PFSK-1 (cell line): ENCODE data around the gene ITK.

ENCODE experiments used
- POLR2AphosphoS5 ChIP-seq: IDR thresholded peaks from 2 replicates; pipeline ENCODE4 v1.6.1; 2012; ENCODE audit warnings: low read depth, mild to moderate bottlenecking, control low read depth, low read length, moderate library complexity
- TAF1 ChIP-seq: IDR thresholded peaks from 2 replicates; pipeline ENCODE4 v1.6.1; 2012; ENCODE audit warnings: low read length, control low read depth, borderline replicate concordance; ENCODE audit not compliant: insufficient read depth

DNA sequence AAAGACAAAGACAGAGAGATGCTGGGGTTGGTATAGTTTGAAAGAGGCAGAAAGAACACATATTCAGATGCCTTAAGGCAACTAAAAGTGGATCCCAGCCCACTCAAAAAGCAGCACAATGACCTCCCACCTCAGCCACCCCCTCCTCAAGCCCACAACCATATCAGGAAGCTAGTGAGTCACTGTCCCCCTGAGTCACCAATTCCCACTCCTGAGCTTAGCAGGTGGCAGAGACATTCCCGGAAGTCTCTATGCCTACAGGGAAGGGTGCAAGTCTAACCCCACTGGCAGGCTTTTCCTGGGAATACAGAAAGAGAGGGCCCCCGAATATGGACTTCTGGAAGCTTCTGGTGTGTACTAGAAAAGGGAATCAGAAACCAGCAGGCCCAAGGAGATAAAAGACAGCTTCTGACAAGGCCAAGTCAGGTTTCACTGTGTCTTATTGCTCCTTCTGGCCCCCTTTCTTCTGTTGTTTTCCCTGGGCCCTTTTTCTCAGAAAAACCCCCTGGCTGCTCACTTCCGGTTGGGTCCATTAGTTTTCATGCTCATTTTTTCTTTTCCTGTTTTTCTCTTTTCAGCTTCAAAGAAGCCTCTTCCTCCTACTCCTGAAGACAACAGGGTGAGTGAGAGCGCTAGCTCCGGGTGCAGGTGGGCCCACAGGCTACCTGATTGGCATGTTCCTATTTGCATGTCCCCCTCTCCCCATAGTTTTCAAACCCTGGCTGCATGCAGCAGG, 36.8 kb downstream of the ITK start:
- no peak for TF ChIP-seq POLR2AphosphoS5
- no peak for TF ChIP-seq TAF1
